HAP-1 (cell line): ENCODE data around the gene BCL11A.

Source experiments
- DNase-seq, 2 experiments: peaks; one replicate each; pipeline ENCODE4 v3.0.0-alpha.2; 2016 to 2020; ENCODE audit warnings: low spot score in 2 of 2
- H3K27me3 ChIP-seq: fragments of 250-450 bp; sonication (Bioruptor Pico); 2 replicates; pipeline ENCODE4 v1.5.1; 2020; ENCODE audit warnings: low read depth, mild to moderate bottlenecking, moderate library complexity
- H3K36me3 ChIP-seq: fragments of 250-450 bp; sonication (Bioruptor Pico); replicated peaks from 2 replicates; pipeline ENCODE4 v1.5.1; 2020; ENCODE audit warnings: mild to moderate bottlenecking
- H3K4me1 ChIP-seq: fragments of 250-450 bp; sonication (Bioruptor Pico); 2 replicates; pipeline ENCODE4 v1.5.1; 2020; ENCODE audit warnings: mild to moderate bottlenecking
- H3K4me3 ChIP-seq: fragments of 250-450 bp; sonication (Bioruptor Pico); 2 replicates; pipeline ENCODE4 v1.5.1; 2020; ENCODE audit warnings: mild to moderate bottlenecking, moderate library complexity
- H3K9me3 ChIP-seq: fragments of 250-450 bp; sonication (Bioruptor Pico); 2 replicates; pipeline ENCODE4 v1.5.1; 2020; ENCODE audit warnings: mild to moderate bottlenecking, moderate library complexity
- in situ Hi-C: fragments of 300-500 bp; cut with MboI; formaldehyde crosslinking; loops from 3 replicates; pipeline ENCODE4 v1.14.3; 2020; ENCODE audit warnings: low sequenced_read_pairs, inconsistent platforms, mixed read lengths

BCL11A gene

GRCh38 chr2:60485550-60485949, 67.9 kb downstream of the BCL11A start:
- Histone ChIP-seq H3K36me3 (no peaks in the 10 kb centered on the region), H3K27me3 (no peaks in the 10 kb centered on the region), H3K4me1 (peaks cover 27% of the 10 kb centered on the region), H3K9me3 (no peaks in the 10 kb centered on the region), H3K4me3 (no peak overlapping the region)
- DNase-seq: no peak
- in situ Hi-C loops: no loop called here

- DNase-seq: no peak
- H3K27me3 ChIP-seq: no peaks in the 10 kb centered on the region
- H3K9me3 ChIP-seq: no peaks in the 10 kb centered on the region
- H3K36me3 ChIP-seq: no peaks in the 10 kb centered on the region
- in situ Hi-C loops: no loop called here
- peaks cover 32% of the 10 kb centered on the region for H3K4me1 ChIP-seq
- no peak overlapping the region for H3K4me3 ChIP-seq
Measured at GRCh38 chr2:60485055-60485454, 68.4 kb downstream of the BCL11A start.

- Histone ChIP-seq H3K4me3 (no peak overlapping the region), H3K27me3 (no peaks in the 10 kb centered on the region), H3K36me3 (no peaks in the 10 kb centered on the region), H3K9me3 (no peaks in the 10 kb centered on the region), H3K4me1 (peaks cover 39% of the 10 kb centered on the region)
- no peak for DNase-seq
- in situ Hi-C loops: no loop called here
Measured at GRCh38 chr2:60484133-60484645, 69.3 kb downstream of the BCL11A start.

- Histone ChIP-seq H3K4me1 (peaks cover 43% of the 10 kb centered on the region), H3K9me3 (no peaks in the 10 kb centered on the region), H3K36me3 (no peaks in the 10 kb centered on the region), H3K4me3 (no peak overlapping the region), H3K27me3 (no peaks in the 10 kb centered on the region)
- DNase-seq: no peak
- in situ Hi-C loops: no loop called here
Measured at GRCh38 chr2:60483401-60483800, 70.1 kb downstream of the BCL11A start.

GRCh38 chr2:60482222-60482621, 71.2 kb downstream of the BCL11A start:
- DNase-seq: no peak
- in situ Hi-C loops: no loop called here
- Histone ChIP-seq H3K4me3 (no peak overlapping the region), H3K27me3 (no peaks in the 10 kb centered on the region), H3K9me3 (no peaks in the 10 kb centered on the region), H3K36me3 (no peaks in the 10 kb centered on the region), H3K4me1 (peaks cover 34% of the 10 kb centered on the region)

GRCh38 chr2:60481257-60481656, 72.2 kb downstream of the BCL11A start:
- Histone ChIP-seq H3K4me1 (peaks cover 30% of the 10 kb centered on the region), H3K9me3 (no peaks in the 10 kb centered on the region), H3K4me3 (no peak overlapping the region), H3K27me3 (no peaks in the 10 kb centered on the region), H3K36me3 (no peaks in the 10 kb centered on the region)
- DNase-seq: no peak
- in situ Hi-C loops: no loop called here

GRCh38 chr2:60480089-60480773, 73.2 kb downstream of the BCL11A start:
- in situ Hi-C loops: no loop called here
- Histone ChIP-seq H3K4me1 (peaks cover 32% of the 10 kb centered on the region), H3K4me3 (no peak overlapping the region), H3K36me3 (no peaks in the 10 kb centered on the region), H3K27me3 (no peaks in the 10 kb centered on the region), H3K9me3 (no peaks in the 10 kb centered on the region)
- DNase-seq: no peak

GRCh38 chr2:60479226-60480088, 74.0 kb downstream of the BCL11A start:
- peaks cover 40% of the 10 kb centered on the region for H3K4me1 ChIP-seq
- in situ Hi-C loops: no loop called here
- H3K36me3 ChIP-seq: no peaks in the 10 kb centered on the region
- no peaks in the 10 kb centered on the region for H3K27me3 ChIP-seq
- DNase-seq: peak; percentile 82 to 83
- H3K4me3 ChIP-seq: no peak overlapping the region
- H3K9me3 ChIP-seq: 0 out of 2 replicates have a peak, but pooled peaks cover 2% of the 10 kb centered on the region

GRCh38 chr2:60478660-60479059, 74.8 kb downstream of the BCL11A start:
- Histone ChIP-seq H3K4me3 (no peak overlapping the region), H3K9me3 (0 out of 2 replicates have a peak, but pooled peaks cover 2% of the 10 kb centered on the region), H3K36me3 (no peaks in the 10 kb centered on the region), H3K27me3 (no peaks in the 10 kb centered on the region), H3K4me1 (peaks cover 45% of the 10 kb centered on the region)
- in situ Hi-C loops: no loop called here
- DNase-seq: peak in 1 of 2 experiments; percentile 45

- H3K4me3 ChIP-seq: no peak overlapping the region
- no peaks in the 10 kb centered on the region for H3K27me3 ChIP-seq
- DNase-seq: no peak
- H3K9me3 ChIP-seq: 0 out of 2 replicates have a peak, but pooled peaks cover 2% of the 10 kb centered on the region
- no peaks in the 10 kb centered on the region for H3K36me3 ChIP-seq
- H3K4me1 ChIP-seq: peaks cover 43% of the 10 kb centered on the region
- in situ Hi-C loops: no loop called here
Measured at GRCh38 chr2:60476206-60476954, 77.1 kb downstream of the BCL11A start.

GRCh38 chr2:60475123-60475830, 78.2 kb downstream of the BCL11A start:
- Histone ChIP-seq H3K4me1 (peaks cover 38% of the 10 kb centered on the region), H3K27me3 (no peaks in the 10 kb centered on the region), H3K36me3 (no peaks in the 10 kb centered on the region), H3K9me3 (0 out of 2 replicates have a peak, but pooled peaks cover 2% of the 10 kb centered on the region), H3K4me3 (no peak overlapping the region)
- in situ Hi-C loops: no loop called here
- DNase-seq: no peak

GRCh38 chr2:60474301-60474700, 79.2 kb downstream of the BCL11A start:
- in situ Hi-C loops: no loop called here

GRCh38 chr2:60473546-60473945, 79.9 kb downstream of the BCL11A start:
- Histone ChIP-seq H3K4me3 (no peak overlapping the region), H3K4me1 (peaks cover 31% of the 10 kb centered on the region), H3K27me3 (no peaks in the 10 kb centered on the region), H3K9me3 (0 out of 2 replicates have a peak, but pooled peaks cover 2% of the 10 kb centered on the region), H3K36me3 (no peaks in the 10 kb centered on the region)
- in situ Hi-C loops: no loop called here
- no peak for DNase-seq

More at GRCh38 chr2:60474301-60474700, 79.2 kb downstream of the BCL11A start:
- no peaks in the 10 kb centered on the region for H3K36me3 ChIP-seq
- H3K4me3 ChIP-seq: no peak overlapping the region
- H3K4me1 ChIP-seq: peaks cover 30% of the 10 kb centered on the region
- peak in 1 of 2 experiments; percentile 97 for DNase-seq
- no peaks in the 10 kb centered on the region for H3K27me3 ChIP-seq
- H3K9me3 ChIP-seq: 0 out of 2 replicates have a peak, but pooled peaks cover 2% of the 10 kb centered on the region
